NK-92 treated with Interleukin-12 subunit alpha and Interleukin-12 subunit beta, amount 100 ng/mL, for 24 hours (cell line): ENCODE data around the gene CD247.
A peak's percentile ranks its signal among the peaks of the same experiment; 100 is the strongest.
"Not testable (repeated sequence)": the region's sequence is repeated elsewhere in the genome, so short reads cannot be mapped to it uniquely, and the experiment has no call there.

ENCODE experiments used
- DNase-seq: peaks from one replicate; lab custom pipeline; 2025; lab: John Stamatoyannopoulos, UW

The CD247 gene

GRCh38 chr1:167518331-167518700 is at the start of gene CD247:
TSS of gene CD247 (minus strand) at chr1:167518529. CDS start at chr1:167518465, 64 bp downstream.
- DNase-seq = peak; percentile 64

DNA sequence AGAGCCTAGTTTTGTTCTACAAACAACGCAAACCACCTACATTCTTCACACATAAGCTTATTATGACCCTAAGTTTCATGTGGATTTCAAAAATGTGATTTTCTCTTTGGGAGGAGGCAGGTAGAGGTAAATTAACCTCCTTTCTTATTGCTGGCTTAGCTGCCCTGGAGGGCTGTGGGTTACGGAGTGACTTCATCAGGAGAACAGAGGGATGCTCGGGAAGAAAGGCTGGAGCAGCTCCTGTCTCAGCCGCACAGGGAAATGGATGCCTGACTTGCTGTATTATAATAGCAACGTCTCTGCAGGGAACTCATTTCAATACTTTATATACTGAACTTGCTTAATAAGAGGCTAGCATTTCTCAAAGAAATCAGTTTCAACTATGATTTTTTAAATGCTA is 49.3 kb upstream of the CD247 start:
- DNase-seq = no peak

GRCh38 chr1:167566766-167567165 is 48.4 kb upstream of the CD247 start:
- no peak for DNase-seq

DNA sequence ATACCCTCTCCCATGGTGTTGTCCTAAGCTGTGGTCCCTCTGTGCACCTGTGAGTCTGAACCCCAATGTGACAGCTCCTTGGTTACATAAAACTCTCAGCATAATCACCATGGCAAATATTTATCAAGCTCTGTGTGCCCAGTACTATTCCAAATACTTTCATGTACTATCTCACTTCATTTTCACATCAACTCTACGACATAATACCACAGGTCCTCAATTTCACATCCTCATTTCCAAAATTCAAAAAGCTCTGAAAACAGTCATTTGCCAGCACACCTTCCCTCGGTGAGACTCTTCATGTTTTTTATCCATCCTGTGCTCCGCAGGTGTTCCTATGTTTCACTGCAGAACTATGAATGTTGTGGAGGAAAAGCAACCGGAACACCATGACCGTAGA is 47.6 kb upstream of the CD247 start:
- DNase-seq = no peak

DNA sequence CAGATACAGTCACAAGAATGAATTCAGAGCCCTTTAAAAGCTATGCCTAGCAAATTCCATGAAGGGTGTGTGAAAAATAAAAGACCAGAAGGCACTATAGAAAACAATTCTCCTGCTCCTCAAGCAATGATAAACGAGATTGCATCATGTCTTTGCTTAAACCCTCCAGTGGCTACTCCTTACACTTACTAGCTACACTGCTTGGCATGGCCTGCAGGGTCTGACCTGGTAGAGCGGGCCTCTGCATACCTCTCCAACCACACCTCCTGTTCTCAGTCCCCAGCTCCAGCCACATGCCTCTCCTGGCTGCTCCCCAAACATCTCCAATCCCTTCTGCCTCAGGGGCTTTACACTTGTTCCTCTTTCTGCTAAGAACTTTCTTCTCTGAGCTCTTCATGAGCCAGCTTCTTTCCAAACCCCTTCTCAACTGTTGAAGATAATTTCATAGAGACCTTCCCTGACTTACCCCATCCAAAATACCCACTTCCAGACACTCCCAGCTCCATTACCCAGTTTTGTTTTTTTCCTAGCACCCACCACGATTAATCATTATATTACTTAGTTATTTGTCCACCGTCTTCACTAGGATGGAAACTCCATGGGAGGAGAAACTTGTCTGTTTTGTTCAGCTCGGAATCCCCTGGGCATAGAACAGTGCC is 46.4 kb upstream of the CD247 start:
- no peak for DNase-seq

DNA sequence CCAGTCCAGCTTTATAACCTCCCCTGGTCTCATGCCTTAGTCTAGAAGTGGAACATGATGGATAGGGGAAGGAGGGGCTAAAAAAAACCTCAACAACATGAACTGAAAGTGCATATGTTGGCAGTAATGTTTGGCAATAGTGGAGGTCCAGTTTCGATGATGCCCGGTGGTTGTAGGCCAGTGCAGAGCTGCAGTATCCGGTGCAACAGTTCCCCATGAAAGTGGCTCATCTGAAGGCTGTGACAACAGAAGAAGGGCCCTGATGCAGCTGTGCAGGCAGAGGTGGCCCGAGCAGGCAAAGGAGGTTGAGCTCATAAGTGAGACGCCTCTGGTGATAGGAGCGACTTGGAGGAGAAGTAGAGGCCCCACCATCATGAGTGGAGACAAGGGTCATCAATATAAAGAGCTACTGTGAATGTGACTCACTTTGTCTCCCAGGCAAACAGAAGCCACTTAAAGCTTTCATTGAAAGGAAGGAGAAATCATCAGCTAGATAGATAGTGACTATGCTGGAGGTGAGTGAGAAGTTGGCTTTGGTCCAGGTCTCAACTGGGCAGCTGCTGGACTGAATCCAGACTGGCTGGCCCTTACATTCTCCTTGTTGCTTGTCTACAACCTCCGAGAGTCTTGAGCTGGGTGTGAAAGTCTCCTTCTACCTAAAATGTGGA is 45.4 kb upstream of the CD247 start:
- no peak for DNase-seq

- DNase-seq = no peak
Observed at GRCh38 chr1:167562702-167563101, 44.4 kb upstream of the CD247 start.

GRCh38 chr1:167561753-167562152 is 43.4 kb upstream of the CD247 start:
- no peak for DNase-seq

GRCh38 chr1:167555971-167556714 is 37.8 kb upstream of the CD247 start:
- DNase-seq = peak; percentile 55

DNA sequence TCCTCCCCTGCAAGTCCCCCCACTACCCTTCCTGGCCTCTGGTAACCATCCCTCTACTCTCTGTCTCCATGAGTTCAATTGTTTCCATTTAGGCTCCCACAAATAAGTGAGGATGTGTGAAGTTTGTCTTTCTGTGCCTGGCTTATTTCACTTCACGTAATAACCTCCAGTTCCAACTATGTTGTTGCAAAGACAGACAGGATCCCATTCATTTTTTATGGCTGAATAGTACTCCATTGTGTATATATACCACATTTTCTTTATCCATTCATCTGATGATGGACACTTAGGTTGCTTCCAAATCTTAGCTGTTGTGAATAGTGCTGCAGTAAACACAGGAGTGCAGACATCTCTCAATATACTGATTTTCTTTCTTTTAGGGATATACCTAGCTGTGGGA is 36.7 kb upstream of the CD247 start:
- DNase-seq = not testable (repeated sequence)

DNA sequence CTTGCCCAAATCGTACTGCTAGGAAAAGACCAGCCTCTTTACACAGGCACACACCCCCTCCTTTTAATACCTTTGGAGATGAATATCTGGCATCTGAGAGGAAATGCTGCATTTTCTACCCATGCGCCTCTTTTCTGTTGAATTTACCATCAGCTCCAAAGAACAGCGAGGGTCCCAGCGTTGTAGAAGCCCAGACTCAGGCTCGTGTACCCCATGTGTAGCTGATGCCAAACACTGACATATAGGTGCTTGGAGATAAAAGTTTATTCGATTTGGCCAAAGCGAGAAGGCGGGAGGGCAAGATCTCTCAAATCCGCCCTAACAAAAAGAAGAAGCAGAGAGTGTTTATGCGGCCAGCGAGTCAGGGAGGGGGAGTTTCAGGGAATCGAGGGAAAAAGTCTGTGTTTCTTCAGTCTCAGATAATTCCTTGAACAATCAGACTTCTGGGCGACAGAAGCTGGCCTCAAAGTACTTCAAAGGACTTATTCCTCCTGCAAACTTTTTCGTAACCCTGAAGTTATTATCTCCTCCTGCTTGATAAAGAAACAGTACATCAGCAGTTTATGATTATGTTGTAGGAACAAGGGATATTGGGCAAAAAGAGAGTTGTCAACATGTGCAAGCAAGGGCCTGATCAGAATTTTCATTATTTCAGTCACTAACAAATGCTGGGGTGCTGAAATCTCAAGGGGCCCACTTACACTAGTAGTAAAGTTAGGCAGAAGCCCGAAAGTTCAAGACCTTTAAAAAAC is 35.9 kb upstream of the CD247 start:
- no peak for DNase-seq

- peak; percentile 78 for DNase-seq
Observed at GRCh38 chr1:167553136-167554027, 35.1 kb upstream of the CD247 start, which contains the start of gene CREG1. TSS of gene CREG1 (minus strand) at chr1:167553762.

GRCh38 chr1:167551362-167551761 is 33.0 kb upstream of the CD247 start:
- DNase-seq = no peak

DNA sequence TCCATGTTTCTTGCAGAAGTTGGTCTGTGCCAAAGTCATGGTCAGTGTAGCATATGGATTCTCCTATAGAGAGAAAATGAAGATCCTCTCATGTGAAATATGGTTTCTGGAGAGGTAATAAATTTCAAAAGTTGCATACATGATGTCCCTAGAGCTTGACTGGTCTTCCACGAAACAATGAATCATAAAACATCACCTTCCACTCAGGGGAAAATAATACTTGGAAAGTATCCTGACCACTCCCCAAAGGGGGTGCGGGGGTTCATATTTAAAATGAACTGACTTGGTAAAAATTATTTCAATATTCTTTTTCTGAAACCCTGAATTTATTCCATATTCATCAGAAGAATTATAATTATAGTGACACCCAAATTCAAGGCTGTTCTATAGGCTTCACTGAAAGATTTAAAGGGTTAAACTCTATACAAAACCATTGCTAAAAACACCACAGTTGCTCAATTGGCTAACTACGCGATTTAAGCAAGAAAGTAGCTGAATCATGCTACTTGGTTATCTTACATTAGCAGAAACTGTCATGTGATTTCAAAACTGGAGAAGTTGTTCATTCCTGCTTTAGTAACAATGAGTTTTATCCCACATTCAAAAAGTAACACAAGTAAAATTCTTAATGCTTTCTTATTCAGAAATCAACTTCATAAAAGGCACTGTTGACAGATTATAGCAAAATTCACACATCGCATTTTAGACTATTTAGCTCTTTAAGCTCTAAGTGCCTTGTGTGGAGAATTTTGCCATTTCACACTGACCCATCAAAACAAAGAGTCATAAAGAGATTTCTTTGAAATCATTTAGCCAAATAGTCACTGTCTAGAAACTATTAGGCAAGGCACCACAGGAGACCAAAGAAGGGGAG is 30.0 kb upstream of the CD247 start:
- DNase-seq = no peak

DNA sequence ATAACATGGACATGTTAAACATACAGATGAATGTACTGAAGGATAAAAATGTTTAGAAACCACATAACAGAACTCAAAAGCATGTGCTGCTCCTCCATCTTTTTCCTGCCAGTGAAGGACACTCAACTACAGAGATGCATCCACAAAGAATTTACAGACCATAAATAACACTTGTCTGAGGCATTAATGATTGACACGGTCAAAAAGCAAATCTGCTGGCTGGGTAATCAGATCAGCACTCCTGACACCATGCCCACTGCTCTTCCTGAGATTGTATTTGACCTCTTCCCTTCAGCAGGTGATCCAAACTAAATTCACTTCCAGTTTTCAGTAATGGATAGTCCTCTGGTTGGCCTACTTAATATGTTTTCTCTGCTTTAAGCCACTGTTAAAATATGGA is 28.6 kb upstream of the CD247 start:
- DNase-seq = no peak

DNA sequence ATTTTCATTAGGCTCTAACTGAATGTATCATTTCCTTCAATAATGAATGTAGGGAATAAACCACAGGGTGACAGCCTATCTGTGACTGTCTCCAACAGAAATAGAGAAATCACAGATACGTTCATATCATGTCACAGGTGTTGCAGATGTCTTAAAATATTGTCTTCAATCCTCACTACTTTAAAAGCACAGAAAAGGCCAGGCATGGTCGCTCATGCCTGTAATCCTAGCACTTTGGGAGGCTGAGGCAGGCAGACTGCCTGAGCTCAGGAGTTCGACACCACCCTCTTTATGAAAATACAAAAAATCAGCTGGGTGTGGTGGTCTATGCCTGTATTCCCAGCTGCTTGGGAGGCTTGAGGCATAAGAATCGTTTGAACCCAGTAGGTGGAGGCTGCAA is 27.0 kb upstream of the CD247 start:
- DNase-seq = no peak

DNA sequence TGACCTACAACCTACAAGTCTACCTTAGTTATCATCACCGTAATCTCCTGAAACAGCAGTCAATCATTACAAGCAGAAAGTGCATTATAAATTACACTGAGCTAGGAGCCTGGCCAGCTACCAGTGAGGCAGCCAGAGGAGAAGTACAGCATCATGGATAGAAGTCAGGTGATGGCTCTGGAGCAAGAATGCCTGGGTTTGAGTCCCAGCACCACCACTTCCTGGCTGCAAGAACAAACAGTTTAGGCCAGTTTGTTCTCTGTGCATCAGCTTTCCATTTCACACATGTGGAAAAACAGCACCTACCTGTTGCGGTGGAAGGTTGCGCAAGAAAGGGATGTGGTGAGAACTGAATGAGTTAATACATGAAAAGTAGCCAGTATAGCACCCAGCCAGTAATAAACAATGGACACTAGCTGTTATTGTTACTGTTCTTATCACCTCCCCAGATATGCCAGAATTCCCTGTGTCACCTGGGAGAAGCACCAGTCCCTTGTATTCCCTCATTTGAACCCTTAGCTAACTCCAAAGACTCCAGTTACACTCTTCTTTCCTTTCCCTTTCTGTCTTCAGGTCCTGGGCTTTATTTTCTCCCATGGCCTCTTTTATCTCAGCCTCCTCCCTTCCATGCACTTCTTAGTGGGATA is 26.2 kb upstream of the CD247 start:
- DNase-seq = peak; percentile 71

- no peak for DNase-seq
Observed at GRCh38 chr1:167543199-167543990, 25.1 kb upstream of the CD247 start.
